NAMALWA (cell line): ENCODE measurements around the gene B3GNT3.
"Not testable (repeated sequence)": the region's sequence is repeated elsewhere in the genome, so short reads cannot be mapped to it uniquely, and the experiment has no call there.

Experiments used
- DNase-seq: peaks from one replicate; pipeline ENCODE4 v3.0.0-alpha.2; 2015; ENCODE audit warnings: low spot score

Gene B3GNT3

GRCh38 chr19:17766543-17767131 is 28.3 kb upstream of the B3GNT3 start:
- peak; percentile 87 for DNase-seq

DNA sequence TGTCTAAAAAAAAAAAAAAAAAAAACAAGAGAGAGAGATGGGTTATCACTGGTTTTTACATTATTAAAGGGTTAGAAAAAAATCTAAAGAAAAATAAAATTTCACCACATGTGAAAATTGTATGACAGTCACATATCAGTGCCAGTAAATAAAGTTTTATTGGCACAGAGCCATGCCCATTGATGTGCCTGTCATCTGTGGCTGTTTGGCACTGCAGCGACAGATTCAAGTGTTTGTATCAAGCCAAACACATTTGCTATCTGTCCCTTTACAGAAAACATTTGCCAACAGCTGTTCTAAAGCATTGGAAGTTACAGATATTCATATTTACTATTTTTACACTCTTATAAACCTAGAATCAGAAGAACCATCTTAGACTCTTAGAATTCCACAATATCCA is 27.4 kb upstream of the B3GNT3 start:
- no peak for DNase-seq

- no peak for DNase-seq
These were observed 24.3 kb upstream of the B3GNT3 start for GRCh38 chr19:17770613-17771012.

DNA sequence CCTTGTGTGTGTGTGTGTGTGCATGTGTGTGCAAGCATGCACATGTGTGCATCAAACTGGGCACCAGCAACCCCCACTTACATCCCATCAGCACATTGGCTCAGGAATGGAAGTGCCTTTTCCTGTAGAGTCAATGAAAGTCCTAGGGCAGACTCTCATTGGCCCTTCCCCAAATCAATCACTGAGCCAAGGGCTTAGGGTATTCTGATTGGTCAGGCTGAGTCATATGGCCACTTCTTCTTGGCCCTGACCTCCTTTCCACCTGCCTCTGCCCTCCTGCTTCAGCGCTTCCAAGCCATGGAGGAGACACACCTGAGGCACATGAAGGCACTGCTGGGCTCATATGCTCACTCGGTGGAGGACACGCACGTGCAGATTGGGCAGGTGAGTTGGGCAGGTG is 22.8 kb upstream of the B3GNT3 start:
- peak; percentile 71 for DNase-seq

DNA sequence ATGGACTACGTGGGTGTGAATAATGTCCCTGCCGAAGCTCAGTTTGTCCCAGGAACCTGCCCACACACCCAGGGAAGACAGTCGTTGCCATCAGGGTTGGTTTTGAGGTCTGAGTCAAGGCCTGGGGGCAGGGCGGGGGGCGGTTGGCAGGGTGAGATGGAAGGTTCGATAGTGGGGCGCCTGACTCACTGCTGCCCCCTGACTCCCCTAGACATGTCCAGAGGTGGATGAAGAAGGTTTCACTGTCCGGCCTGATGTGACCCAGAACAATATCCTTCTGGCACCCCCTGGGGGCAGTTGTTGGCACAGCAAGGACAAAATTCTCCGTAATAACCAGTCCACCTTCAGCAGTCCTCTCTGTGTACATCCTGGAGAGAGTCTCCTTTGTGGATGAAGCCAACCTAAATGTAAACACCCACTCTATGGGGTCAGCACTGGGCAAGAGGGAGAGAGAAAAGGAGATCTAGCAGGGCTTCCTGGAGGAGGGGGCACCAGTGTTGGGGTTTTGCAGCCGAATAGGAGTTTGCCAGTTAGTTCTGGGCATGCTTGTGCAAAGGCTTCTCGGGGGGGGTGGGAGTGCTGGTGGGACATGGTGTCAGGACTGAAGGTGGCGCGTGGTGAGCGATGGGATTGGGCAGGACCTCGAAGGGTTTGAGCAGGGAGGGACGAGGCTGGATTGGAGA is 19.6 kb upstream of the B3GNT3 start:
- peak; percentile 70 for DNase-seq

DNA sequence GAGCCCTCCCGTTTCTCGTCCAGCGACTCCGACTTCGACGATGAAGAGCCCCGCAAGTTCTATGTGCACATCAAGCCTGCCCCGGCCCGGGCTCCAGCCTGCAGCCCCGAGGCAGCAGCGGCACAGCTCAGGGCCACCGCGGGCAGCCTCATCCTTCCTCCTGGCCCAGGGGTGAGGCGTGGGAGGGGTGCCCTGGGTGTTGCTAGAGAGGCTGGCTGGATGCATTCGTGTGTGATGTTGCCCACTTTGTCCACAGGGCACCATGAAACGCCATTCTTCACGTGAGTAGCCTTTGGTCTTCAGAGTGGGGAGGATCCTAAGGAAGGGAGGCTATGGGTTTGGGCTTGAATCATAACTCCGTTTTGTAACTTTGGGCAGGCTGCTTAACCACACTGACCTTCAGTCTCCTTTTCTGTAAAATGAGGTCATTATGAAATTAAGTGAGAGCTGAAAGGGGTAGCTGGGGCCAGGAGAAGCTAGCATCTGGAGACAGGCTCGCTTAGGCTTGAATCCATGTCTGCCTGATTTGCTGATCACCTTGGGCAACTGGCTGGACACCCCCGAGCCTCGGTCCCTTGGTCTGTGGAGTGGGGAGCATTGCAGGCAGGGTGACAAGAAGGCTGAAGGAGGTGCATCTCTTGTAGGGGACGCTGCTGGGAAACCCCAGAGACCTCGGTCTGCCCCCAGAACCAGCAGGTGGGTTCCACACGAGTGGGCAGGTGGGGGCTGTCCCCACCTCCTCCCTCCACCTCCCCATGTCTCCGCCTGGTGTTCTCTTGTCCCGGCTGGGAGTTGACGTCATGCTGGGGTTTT is 18.7 kb upstream of the B3GNT3 start:
- peak; percentile 91 for DNase-seq

DNA sequence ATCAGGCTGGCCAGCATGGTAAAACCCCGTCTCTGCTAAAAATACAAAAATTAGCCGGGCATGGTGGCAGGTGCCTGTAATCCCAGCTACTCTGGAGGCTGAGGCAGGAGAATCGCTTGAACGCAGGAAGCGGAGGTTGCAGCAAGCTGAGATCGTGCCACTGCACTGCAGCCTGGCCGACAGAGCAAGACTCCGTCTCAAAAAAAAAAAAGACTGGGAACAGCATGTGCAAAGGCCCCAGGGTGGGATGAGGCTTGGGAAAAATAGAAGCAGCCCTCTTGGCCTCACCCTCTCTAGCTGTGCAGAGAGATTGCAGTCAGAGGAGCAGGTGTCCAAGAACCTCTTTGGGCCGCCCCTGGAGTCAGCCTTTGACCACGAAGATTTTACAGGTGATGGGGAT is 17.1 kb upstream of the B3GNT3 start:
- not testable (repeated sequence) for DNase-seq

- peak; percentile 78 for DNase-seq
These were observed 16.5 kb upstream of the B3GNT3 start for GRCh38 chr19:17778251-17778967.

DNA sequence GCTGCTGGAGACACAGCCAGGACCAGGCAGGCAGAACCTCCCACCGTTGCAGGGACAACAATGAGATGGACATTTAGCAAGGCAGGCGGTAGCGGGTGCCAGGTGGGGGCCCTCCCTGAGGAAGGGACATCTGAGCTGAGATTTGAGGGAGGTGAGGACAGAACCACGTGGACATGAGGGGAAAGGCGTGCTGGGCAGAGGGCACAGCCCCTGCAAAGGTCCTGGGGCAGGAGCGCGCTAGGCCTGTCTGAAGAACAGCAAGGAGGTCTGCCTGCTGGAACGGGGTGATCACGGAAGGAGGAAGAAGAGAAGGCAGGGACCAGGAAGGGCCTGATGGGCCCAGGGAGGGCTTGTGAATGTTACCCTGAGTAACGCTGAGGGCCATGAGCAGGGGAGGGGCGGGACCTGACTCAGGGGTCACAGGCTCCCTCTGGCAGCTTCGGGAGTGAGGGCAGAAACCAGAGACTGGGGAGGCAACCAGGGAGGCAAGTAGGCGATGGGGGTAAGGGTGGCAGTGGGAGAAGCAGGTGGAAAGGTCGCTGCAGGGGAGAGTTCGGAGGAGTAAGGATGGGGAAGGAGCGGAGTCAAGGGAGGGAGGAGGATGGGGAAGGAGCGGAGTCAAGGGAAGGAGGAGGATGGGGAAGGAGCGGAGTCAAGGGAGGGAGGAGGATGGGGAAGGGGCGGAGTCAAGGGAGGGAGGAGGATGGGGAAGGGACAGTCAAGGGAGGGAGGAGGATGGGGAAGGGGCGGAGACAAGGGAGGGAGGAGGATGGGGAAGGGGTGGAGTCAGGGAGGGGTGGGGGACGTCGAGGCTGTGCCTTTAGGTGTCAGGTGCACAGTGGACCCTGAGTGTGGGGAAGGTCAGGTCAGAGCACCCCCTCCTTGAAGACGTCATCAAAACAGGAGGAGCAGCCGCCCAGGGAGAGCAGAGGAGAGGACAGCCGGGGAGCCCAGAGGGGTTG is 15.7 kb upstream of the B3GNT3 start:
- DNase-seq = peak; percentile 62

GRCh38 chr19:17780781-17781180 is 14.2 kb upstream of the B3GNT3 start:
- no peak for DNase-seq

DNA sequence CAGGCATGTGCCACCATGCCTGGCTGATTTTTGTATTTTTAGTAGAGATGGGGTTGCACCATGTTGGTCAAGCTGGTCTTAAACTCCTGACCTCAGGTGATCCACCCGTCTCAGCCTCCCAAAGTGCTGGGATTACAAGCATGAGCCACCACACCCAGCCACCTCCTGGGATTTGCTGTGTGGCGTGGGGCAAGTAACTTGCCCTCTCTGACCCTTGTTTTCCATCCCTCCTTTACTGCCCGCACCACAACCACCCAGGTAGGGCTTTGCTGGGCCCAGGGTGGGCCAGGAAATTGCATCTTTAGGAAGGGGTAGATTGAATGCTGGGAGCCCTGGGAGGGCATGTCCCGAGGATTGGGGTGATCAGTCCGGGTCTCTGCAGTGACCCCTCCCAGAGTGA is 11.2 kb upstream of the B3GNT3 start:
- not testable (repeated sequence) for DNase-seq

DNA sequence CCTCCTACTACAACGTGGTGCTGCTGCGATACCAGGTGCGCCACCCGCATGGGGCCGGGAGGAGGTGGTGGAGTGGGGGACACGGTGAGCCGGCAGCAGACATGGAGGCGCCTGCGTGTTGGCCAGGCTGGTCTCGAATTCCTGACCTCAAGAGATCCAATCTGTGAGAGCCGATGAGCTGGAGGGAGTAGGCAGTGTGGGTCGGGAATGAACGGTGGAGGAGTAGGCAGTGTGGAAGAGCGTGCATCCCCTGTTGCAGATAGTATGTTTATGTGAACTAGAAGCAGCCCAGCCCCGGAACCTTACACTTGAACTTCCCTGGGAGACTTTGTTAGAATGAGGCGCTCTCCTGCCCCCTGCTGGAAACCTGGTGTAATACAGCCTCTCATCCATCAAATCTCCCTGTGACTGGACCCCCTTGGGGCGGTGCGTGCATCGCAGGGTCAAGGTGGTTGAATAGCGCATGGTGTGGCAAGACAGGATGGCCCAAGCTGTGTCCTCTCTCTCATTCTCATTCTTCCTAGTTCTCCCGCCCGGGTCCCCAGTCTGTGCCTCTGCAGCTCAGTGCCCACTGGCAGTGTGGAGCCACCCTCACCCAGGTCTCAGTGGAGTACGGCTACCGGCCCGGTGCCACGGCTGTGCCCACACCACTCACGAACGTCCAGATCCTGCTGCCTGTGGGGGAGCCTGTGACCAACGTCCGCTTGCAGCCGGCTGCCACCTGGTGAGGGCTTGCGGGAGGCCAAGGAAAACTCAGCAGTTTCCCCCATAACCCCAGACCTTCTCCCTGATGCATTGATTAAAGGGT is 10.5 kb upstream of the B3GNT3 start:
- DNase-seq = peak; percentile 80

- DNase-seq = no peak
These were observed 7.5 kb upstream of the B3GNT3 start for GRCh38 chr19:17787274-17787913.

DNA sequence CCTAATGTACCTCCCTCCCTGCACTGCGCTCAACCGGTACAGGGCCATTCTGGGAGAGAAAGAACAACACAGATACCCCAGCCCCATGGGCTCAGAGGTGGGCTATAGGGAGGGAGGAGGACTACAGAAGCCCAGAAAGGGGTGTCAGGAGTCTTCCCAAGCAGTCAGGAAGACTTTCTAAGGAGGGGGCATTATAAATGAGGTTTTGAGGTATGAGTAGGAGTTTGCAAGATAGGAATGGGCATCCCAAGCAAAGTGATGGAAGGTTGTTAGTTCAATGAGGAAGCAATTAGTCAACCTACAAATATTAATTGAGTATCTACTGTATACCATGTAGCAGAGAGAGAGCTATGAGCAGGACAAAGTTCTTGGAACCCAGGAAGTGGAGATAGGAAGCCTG is 6.3 kb upstream of the B3GNT3 start:
- DNase-seq = no peak

DNA sequence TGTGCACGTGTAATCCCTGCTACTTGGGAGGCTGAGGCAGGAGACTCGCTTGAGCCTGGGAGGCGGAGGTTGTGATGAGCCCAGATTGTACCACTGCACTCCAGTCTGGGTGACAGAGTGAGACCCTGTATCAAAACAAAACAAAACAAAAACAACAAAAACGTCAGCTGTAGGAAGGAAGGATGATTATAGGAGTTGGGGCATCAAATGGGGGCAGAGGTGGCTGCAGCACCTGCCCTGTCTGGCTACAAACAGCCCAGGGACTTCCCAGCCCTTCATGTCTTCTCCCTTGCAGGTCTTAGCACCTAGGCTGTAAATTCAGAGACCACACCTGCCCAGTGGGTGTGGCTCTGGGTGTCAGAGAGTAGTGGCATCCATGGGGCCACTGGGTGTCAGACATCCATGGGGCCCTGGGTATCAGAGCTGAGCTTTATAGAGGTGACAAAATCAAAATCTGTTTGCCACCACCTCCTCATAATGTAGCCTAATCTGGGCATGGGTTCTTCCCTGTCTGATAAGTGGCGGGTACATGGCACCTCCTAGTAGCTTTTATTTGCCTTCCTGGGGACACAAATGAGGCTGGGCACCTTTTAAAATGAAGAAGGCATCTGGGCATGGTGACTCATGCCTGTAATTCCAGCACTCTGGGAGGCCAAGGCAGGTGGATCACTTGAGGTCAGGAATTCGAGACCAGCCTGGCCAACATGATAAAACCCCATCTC is 4.7 kb upstream of the B3GNT3 start:
- DNase-seq = no peak

- no peak for DNase-seq
These were observed 567 bp upstream of the B3GNT3 start for GRCh38 chr19:17794412-17794730.

DNA sequence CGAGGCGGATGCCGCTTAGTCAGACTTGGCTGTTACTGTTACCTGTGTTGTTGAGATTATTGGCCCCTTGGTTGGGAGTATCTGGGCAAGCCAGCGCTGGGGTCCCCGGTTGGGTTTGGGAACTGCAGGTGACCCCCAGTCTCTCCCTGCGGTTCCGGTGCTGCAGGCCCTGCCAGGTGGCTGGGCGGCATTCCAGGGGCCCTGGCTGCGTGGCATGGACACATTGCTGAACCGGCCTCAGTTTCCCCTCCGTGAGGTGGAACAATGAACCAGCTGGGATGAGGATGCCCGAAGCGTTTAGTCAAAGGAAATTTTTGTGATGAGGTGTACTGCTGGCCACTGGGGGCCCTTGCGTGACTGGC is 538 bp downstream of the B3GNT3 start:
- no peak for DNase-seq

GRCh38 chr19:17796013-17796837 is 1.3 kb downstream of the B3GNT3 start:
- DNase-seq = no peak
